ENCODE results near the gene LCN6. TPM values are rescaled to one million over a fixed set of nuclear protein-coding genes. Genes with fewer than 3 reads are reported as not detected.
A peak's percentile ranks its signal among the peaks of the same experiment; 100 is the strongest.

LCN6 gene
- total and polyA plus RNA-seq, 9 of the 15 experiments (the other 6 are each of a cell fraction or from before 2014, with no cell fraction given): 0.10 to 0.45 (median 0.37) TPM; not detected in 5

GRCh38 chr9:136791516-136792276 is 43.4 kb upstream of the LCN6 start (continued):
- TF ChIP-seq ZNF143 (CRISPR knock-in tag; IDR thresholded peaks at IDR 0.05) (0 out of 2 replicates have a peak, but pooled peaks have one; percentile 30), KLF10 (CRISPR knock-in tag; IDR thresholded peaks at IDR 0.05) (no peak), JUN (IDR thresholded peaks at IDR 0.05; ENCODE audit: borderline replicate concordance, low read depth, low read length) (no peak), JUN (CRISPR knock-in tag; IDR thresholded peaks at IDR 0.05; ENCODE audit: borderline replicate concordance) (peak; percentile 74; the same call in 1 of the 2 replicates), CREB5 (CRISPR knock-in tag; IDR thresholded peaks at IDR 0.05) (no peak), ZNF655 (CRISPR knock-in tag; IDR thresholded peaks at IDR 0.05) (no peak), KDM4B (IDR thresholded peaks at IDR 0.05; ENCODE audit: borderline replicate concordance in 2 of 2, low read depth in 1 of 2) (no peak), EZH2 (IDR thresholded peaks at IDR 0.05; ENCODE audit: borderline replicate concordance, low read depth, low read length) (no peak), ZNF668 (CRISPR knock-in tag; IDR thresholded peaks at IDR 0.05) (no peak), CSDE1 (IDR thresholded peaks at IDR 0.05) (no peak), ELK3 (CRISPR knock-in tag; IDR thresholded peaks at IDR 0.05) (no peak), PRPF4 (IDR thresholded peaks at IDR 0.05; ENCODE audit: insufficient read depth, low read depth, low read length, poor library complexity, severe bottlenecking) (no peak), E2F4 (CRISPR knock-in tag; IDR thresholded peaks at IDR 0.05; ENCODE audit: low read depth) (no peak), NFE2L1 (tag; IDR thresholded peaks at IDR 0.05; ENCODE audit: borderline replicate concordance, low read depth) (no peak), SNRNP70 (optimal IDR thresholded peaks at IDR 0.05; ENCODE audit: low read depth, low read length) (peak; percentile 55), LARP7 (IDR thresholded peaks at IDR 0.05) (no peak), MYC (IDR thresholded peaks at IDR 0.05; ENCODE audit: low read depth, low read length) (no peak), MYC (CRISPR knock-in tag; IDR thresholded peaks at IDR 0.05; ENCODE audit: borderline replicate concordance, low read depth) (no peak), SIN3B (IDR thresholded peaks at IDR 0.05; ENCODE audit: low read depth) (peak; percentile 64; the same call in 1 of the 2 replicates), RHOXF2B (CRISPR knock-in tag; conservative IDR thresholded peaks at IDR 0.05) (no peak), POLR2AphosphoS2 (IDR thresholded peaks at IDR 0.05; ENCODE audit: low read length) (no peak), RBM39 (optimal IDR thresholded peaks at IDR 0.05; ENCODE audit: low read depth, low read length) (peak; percentile 39), NCOA4 (IDR thresholded peaks at IDR 0.05; ENCODE audit: partially characterized antibody) (no peak), NBN (IDR thresholded peaks at IDR 0.05; ENCODE audit: low read depth) (no peak), TEAD4 (IDR thresholded peaks at IDR 0.05; ENCODE audit: low read length) (no peak), TEAD4 (CRISPR knock-in tag; IDR thresholded peaks at IDR 0.05; ENCODE audit: borderline replicate concordance) (no peak)

Measured in K562 (cell line).